Ovary (tissue), 9 donors: Measurements from ENCODE around the gene OSBPL1A. TPM values are rescaled to one million over a fixed set of nuclear protein-coding genes. Genes with fewer than 3 reads are reported as not detected.

Source experiments
- DNase-seq, 5 donors: peaks; one replicate each; pipeline ENCODE4 v3.0.0-alpha.2; 2019 to 2020
- H3K27ac ChIP-seq, 2 donors: fragments of 200-600 bp; one replicate each; pipeline versions ENCODE4 v1.5.1 to v1.8.0; 2019 to 2022
- H3K27me3 ChIP-seq: fragments of 200-600 bp; one replicate; pipeline ENCODE4 v1.8.0; 2022
- H3K36me3 ChIP-seq: fragments of 200-600 bp; sonication (generic); one replicate; pipeline ENCODE4 v1.5.1; 2019
- H3K4me1 ChIP-seq: one replicate; pipeline ENCODE4 v1.8.1; 2013; ENCODE audit warnings: mild to moderate bottlenecking, moderate library complexity; ENCODE audit not compliant: insufficient read depth
- H3K4me3 ChIP-seq: fragments of 200-600 bp; sonication (generic); one replicate; pipeline ENCODE4 v1.5.1; 2017
- H3K9me3 ChIP-seq, 2 donors: fragments of 200-600 bp in 1 of 2; sonication (generic) in 1 of 2; one replicate each; pipeline versions ENCODE4 v1.5.1 to v1.8.1; 2013 to 2019; ENCODE audit warnings: mild to moderate bottlenecking in 1 of 2, moderate library complexity in 1 of 2
- EP300 ChIP-seq: sonication (generic); formaldehyde crosslinking; IDR thresholded peaks from one replicate; pipeline ENCODE4 v1.6.1; 2017; ENCODE audit warnings: antibody characterized with exemption
- POLR2A ChIP-seq: fragments of 450-650 bp; IDR thresholded peaks from one replicate; pipeline ENCODE4 v1.6.1; 2017; ENCODE audit warnings: antibody characterized with exemption, mild to moderate bottlenecking, moderate library complexity
- WGBS, 3 donors: extraction: QIAGEN DNeasy Blood & Tissue Kit in 1 of 3; methylation state at CpG; one replicate each; pipeline versions ENCODE4 v1.1.5 to v1.1.7; 2013 to 2017; 5-methylcytosine and 5-hydroxymethylcytosine counted together
- intact Hi-C, 4 donors: fragments of 100-400 bp; cut with DNase I; formaldehyde crosslinking; loops; one replicate each; pipeline versions ENCODE4 v1.11.0 to v1.15.1; 2022 to 2023
- polyA plus RNA-seq, 2 donors: library from polyadenylated mRNA; stranded (reverse); fragments of 200-250 nt in 1 of 2; fragments of 350-450 nt in 1 of 2; fragmentation: Illumina TruSeq in 1 of 2; extraction: RNeasy Lipid Tissue Mini Kit (QIAGEN cat#74804) in 1 of 2; gene quantifications; one replicate each; pipeline ENCODE4 v1.2.3, GENCODE V29; 2013 to 2014
- total RNA-seq, 7 donors: library from RNA; depleted of rRNA in 2 of 7; stranded (reverse); fragments of >200 nt in 2 of 7; fragmentation: NEBNext Ultra II Directional in 3 of 7; extraction: Animal tissue kit (Norgen Biotek cat#: 25700) in 3 of 7; gene quantifications; one replicate each; pipeline versions ENCODE4 v1.1.0 to v1.2.4, GENCODE V29; 2016 to 2023
- TF ChIP-seq, protein P1 (sequence below), 3 donors: fragments of 450-650 bp in 2 of 3; fragments of 200-600 bp in 1 of 3; IDR thresholded peaks; one replicate each; pipeline versions ENCODE4 v1.5.1 to v1.8.0; 2016 to 2022; ENCODE audit warnings: antibody characterized with exemption in 3 of 3, mild to moderate bottlenecking in 1 of 3
- donor health status: DM: no; HTN: no; CAD: no; lungs with moderate emphysema.
- donor health status: DM: no; HTN: no; CAD: no.
- donor health status: Bipolar disorder and iron deficiency.
- donor health status: DM: yes; HTN: yes; CAD: no.
- donor health status: DM: no; HTN: no; CAD: no.
- donor health status: DM: yes; HTN: yes; CAD: no.

The OSBPL1A gene
- total and polyA plus RNA-seq, 9 donors, result 28.1 to 68.9 (median 40.2) TPM

DNA sequence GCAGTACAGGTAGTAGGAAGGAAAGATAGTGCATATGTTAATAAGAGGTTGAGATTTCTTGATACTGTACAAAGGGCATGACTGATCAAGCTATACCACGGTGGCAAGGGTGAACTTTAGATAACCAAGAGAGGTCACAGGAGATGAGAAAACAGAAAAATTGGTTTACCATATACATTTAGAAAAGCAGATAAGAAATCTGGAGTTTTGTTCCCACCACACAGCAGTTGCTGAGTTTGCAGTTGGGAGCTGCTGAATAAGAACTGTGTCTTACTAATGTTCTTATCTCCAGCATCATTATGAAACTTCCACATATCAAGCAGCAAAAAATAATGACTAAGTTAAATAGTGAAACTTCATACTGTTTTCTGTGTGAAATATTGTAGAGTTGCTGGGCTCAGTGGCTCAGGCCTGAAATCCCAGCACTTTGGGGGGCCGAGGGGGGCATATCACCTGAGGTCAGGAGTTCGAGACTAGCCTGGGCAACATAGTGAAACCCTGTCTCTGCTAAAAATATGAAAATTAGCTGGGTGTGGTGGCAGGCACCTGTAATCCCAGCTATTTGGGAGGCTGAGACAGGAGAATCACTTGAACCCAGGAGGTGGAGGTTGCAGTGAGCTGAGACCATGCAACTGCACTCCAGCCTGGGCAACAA, 16.9 kb upstream of the OSBPL1A start:
- Histone ChIP-seq H3K27ac (no peak overlapping the region), H3K9me3 (no peaks in the 10 kb centered on the region), H3K27me3 (no peaks in the 10 kb centered on the region), H3K36me3 (no peaks in the 10 kb centered on the region), H3K4me3 (no peak overlapping the region), H3K4me1 (no peaks in the 10 kb centered on the region)
- TF ChIP-seq, protein P1, sequence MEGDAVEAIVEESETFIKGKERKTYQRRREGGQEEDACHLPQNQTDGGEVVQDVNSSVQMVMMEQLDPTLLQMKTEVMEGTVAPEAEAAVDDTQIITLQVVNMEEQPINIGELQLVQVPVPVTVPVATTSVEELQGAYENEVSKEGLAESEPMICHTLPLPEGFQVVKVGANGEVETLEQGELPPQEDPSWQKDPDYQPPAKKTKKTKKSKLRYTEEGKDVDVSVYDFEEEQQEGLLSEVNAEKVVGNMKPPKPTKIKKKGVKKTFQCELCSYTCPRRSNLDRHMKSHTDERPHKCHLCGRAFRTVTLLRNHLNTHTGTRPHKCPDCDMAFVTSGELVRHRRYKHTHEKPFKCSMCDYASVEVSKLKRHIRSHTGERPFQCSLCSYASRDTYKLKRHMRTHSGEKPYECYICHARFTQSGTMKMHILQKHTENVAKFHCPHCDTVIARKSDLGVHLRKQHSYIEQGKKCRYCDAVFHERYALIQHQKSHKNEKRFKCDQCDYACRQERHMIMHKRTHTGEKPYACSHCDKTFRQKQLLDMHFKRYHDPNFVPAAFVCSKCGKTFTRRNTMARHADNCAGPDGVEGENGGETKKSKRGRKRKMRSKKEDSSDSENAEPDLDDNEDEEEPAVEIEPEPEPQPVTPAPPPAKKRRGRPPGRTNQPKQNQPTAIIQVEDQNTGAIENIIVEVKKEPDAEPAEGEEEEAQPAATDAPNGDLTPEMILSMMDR (IDR thresholded peaks at IDR 0.05), result no peak
- TF ChIP-seq EP300, result no peak
- no peak for TF ChIP-seq POLR2A
- intact Hi-C loops, result no loop called here
- whole genome bisulfite sequencing, 3 donors, result 85 to 91% (median 88%) methylated on average over 3 of the region's 3 CpGs
- DNase-seq, result no peak

DNA sequence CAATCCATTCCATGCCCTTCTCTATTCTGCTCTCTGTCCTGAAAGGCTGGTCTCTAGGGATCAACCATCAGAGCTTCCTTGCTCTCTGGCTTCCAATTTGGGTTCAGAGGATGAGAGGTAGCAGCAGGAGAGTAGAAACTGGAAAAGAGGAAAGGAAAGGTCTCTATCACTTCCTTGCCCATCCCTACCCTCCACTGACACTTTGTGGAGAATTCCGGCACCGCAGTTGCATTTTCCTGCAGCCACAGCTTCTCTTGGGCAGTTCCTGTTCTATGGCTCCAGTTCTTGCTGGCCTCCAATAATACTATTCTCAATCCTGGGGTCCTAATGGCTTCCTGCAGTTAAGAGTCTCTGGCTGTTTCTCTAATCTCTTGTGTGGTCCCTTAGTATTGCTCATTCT, 15.5 kb upstream of the OSBPL1A start:
- Histone ChIP-seq H3K27ac (no peak overlapping the region), H3K27me3 (no peaks in the 10 kb centered on the region), H3K9me3 (no peaks in the 10 kb centered on the region), H3K4me1 (no peaks in the 10 kb centered on the region), H3K36me3 (no peaks in the 10 kb centered on the region), H3K4me3 (no peak overlapping the region)
- TF ChIP-seq EP300, result no peak
- TF ChIP-seq, protein P1 (IDR thresholded peaks at IDR 0.05), result no peak
- TF ChIP-seq POLR2A, result no peak
- DNase-seq, result peak in 1 of 5 donors; percentile 37
- WGBS, 3 donors, result 51 to 68% (median 60%) methylated on average over 2 of the region's 2 CpGs
- intact Hi-C loops, result no loop called here

DNA sequence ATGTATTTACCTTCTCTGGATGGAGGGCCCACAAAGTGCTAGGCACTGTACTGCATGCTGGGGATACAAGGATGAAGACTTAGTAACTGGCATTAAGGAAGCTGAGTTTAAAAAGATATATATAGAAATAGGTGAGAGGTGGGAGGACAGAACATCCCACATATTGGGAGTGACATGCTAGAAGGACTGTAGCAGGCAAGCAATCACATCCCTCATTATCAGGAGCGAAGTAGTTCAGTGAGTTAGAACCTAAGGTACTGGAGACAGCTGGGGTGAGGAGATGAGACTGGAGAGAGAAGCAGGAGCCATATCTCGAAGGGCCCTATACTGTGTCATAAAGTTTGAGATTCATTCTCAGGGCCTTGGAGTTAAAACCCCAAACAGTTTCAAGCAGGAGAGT, 10.9 kb upstream of the OSBPL1A start:
- no peaks in the 10 kb centered on the region for H3K36me3 ChIP-seq
- intact Hi-C loops, result no loop called here
- no peak for DNase-seq
- no peak overlapping the region for H3K27ac ChIP-seq
- H3K4me3 ChIP-seq, result no peak overlapping the region
- H3K9me3 ChIP-seq, result no peaks in the 10 kb centered on the region
- no peaks in the 10 kb centered on the region for H3K4me1 ChIP-seq
- TF ChIP-seq EP300 (no peak), POLR2A (no peak)
- TF ChIP-seq, protein P1 (IDR thresholded peaks at IDR 0.05), result no peak
- no peaks in the 10 kb centered on the region for H3K27me3 ChIP-seq
- WGBS, 3 donors, result 73 to 82% (median 80%) methylated on average over 2 of the region's 2 CpGs

DNA sequence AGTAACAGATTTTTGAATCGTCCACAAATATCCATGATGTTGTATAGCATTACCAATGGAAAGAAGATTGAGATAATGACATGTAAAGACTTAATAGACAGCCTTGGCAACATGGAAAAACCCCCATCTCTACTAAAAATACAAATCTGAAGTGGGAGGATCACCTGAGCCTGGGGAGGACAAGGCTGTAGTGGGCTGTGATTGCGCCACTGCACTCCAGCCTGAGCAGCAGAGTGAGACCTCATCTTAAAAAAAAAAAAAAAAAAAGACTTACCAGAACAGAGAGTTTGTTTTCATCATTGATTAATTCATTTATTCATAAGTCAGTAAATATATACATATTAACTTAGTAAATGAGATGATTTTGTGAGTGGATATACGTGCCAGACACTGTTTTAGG, 7.0 kb upstream of the OSBPL1A start:
- WGBS, 3 donors, result 79 to 90% (median 80%) methylated on average over 3 of the region's 3 CpGs
- intact Hi-C loops, result no loop called here
- TF ChIP-seq, protein P1 (IDR thresholded peaks at IDR 0.05), result no peak
- TF ChIP-seq POLR2A (no peak), EP300 (no peak)
- DNase-seq, result no peak
- Histone ChIP-seq H3K27me3 (no peaks in the 10 kb centered on the region), H3K4me1 (no peaks in the 10 kb centered on the region), H3K27ac (no peak overlapping the region), H3K4me3 (no peak overlapping the region), H3K36me3 (no peaks in the 10 kb centered on the region), H3K9me3 (no peaks in the 10 kb centered on the region)
